ENCODE results near the gene LRRC45. TPM values are rescaled to one million over a fixed set of nuclear protein-coding genes. Genes with fewer than 3 reads are reported as not detected.

LRRC45 gene
- total RNA-seq, 1 experiment from 2014 or later: 38.1 TPM

GRCh38 chr17:82013772-82014321, 9.3 kb upstream of the LRRC45 start:
- Mint-ChIP-seq H3K27ac (no peak overlapping the region), H3K36me3 (no peaks in the 10 kb centered on the region; the same call in 1 of the 2 replicates), H3K27me3 (ENCODE audit: low read depth) (no peaks in the 10 kb centered on the region), H3K4me3 (no peak overlapping the region), H3K4me1 (no peaks in the 10 kb centered on the region), H3K9me3 (no peaks in the 10 kb centered on the region)
- ATAC-seq: no peak
- TF ChIP-seq USF2 (CRISPR knock-in tag; IDR thresholded peaks at IDR 0.05) (no peak), ATF3 (CRISPR knock-in tag; conservative IDR thresholded peaks at IDR 0.05) (no peak)
- POLR2A ChIA-PET: no interaction called here
- no peak for DNase-seq (ENCODE audit: low spot score)
- CTCF ChIA-PET: interaction anchor here (1.3 to 3.0 kb wide), 2 partner anchors 18 to 46 kb away, joined by 3 to 11 read pairs; no protein-coding TSS in a partner anchor

GRCh38 chr17:82014432-82014831, 8.7 kb upstream of the LRRC45 start:
- CTCF ChIA-PET: interaction anchor here (1.3 to 3.0 kb wide), 3 partner anchors 18 to 55 kb away, joined by 3 to 11 read pairs (median 7); no protein-coding TSS in a partner anchor

GRCh38 chr17:82014971-82015310, 8.2 kb upstream of the LRRC45 start:
- Mint-ChIP-seq H3K27me3 (ENCODE audit: low read depth) (no peaks in the 10 kb centered on the region), H3K36me3 (no peaks in the 10 kb centered on the region; the same call in 1 of the 2 replicates), H3K9me3 (no peaks in the 10 kb centered on the region), H3K4me1 (no peaks in the 10 kb centered on the region), H3K27ac (no peak overlapping the region), H3K4me3 (no peak overlapping the region)
- CTCF ChIA-PET: interaction anchor here (2.1 kb wide), 1 partner anchor 55 kb away, joined by 7 read pairs; no protein-coding TSS in a partner anchor
- POLR2A ChIA-PET: no interaction called here
- DNase-seq (ENCODE audit: low spot score): no peak
- TF ChIP-seq ZNF396 (CRISPR knock-in tag; IDR thresholded peaks at IDR 0.05; ENCODE audit: borderline replicate concordance) (no peak), KAT7 (CRISPR knock-in tag; IDR thresholded peaks at IDR 0.05; ENCODE audit: borderline replicate concordance) (no peak), EMX1 (CRISPR knock-in tag; IDR thresholded peaks at IDR 0.05) (no peak), ETV6 (CRISPR knock-in tag; IDR thresholded peaks at IDR 0.05) (no peak)
- no peak for ATAC-seq

More at GRCh38 chr17:82014432-82014831, 8.7 kb upstream of the LRRC45 start:
- POLR2A ChIA-PET: no interaction called here
- Mint-ChIP-seq H3K36me3 (no peaks in the 10 kb centered on the region; the same call in 1 of the 2 replicates), H3K4me1 (no peaks in the 10 kb centered on the region), H3K9me3 (no peaks in the 10 kb centered on the region), H3K4me3 (no peak overlapping the region), H3K27ac (no peak overlapping the region), H3K27me3 (ENCODE audit: low read depth) (no peaks in the 10 kb centered on the region)
- no peak for ATAC-seq
- TF ChIP-seq NR3C1 (CRISPR knock-in tag; conservative IDR thresholded peaks at IDR 0.05; ENCODE audit: low read depth) (no peak), CREM (CRISPR knock-in tag; IDR thresholded peaks at IDR 0.05) (no peak), KAT7 (CRISPR knock-in tag; IDR thresholded peaks at IDR 0.05; ENCODE audit: borderline replicate concordance) (no peak), NFYB (CRISPR knock-in tag; conservative IDR thresholded peaks at IDR 0.05; ENCODE audit: low read depth) (no peak), ZNF396 (CRISPR knock-in tag; IDR thresholded peaks at IDR 0.05; ENCODE audit: borderline replicate concordance) (no peak), ZNF232 (CRISPR knock-in tag; IDR thresholded peaks at IDR 0.05) (no peak), HMGA2 (CRISPR knock-in tag; IDR thresholded peaks at IDR 0.05) (no peak), FOXP4 (CRISPR knock-in tag; IDR thresholded peaks at IDR 0.05) (no peak), RORB (CRISPR knock-in tag; IDR thresholded peaks at IDR 0.05) (no peak), E2F4 (CRISPR knock-in tag; IDR thresholded peaks at IDR 0.05; ENCODE audit: borderline replicate concordance, low read depth) (no peak), IRF2 (CRISPR knock-in tag; IDR thresholded peaks at IDR 0.05; ENCODE audit: borderline replicate concordance, low read depth) (no peak)
- DNase-seq (ENCODE audit: low spot score): no peak

Data from WTC11 (cell line).